ENCODE data around the gene ART3. TPM values are rescaled to one million over a fixed set of nuclear protein-coding genes. Genes with fewer than 3 reads are reported as not detected.

ART3 gene
- total RNA-seq, 2 experiments from 2014 or later, result not detected

Other genes starting within 250 kb of the ART3 start
- under 1 TPM; 0.10 to 0.12 TPM for gene PPEF2, start 172.3 kb upstream of the ART3 start, total RNA-seq
- gene NAAA, start 133.7 kb upstream of the ART3 start, total RNA-seq, result 10 to 100 TPM; 39.6 to 41.1 TPM
- gene SDAD1, start 83.8 kb upstream of the ART3 start, total RNA-seq, result 10 to 100 TPM; 48.2 to 59.6 TPM
- gene CXCL9, start 67.2 kb upstream of the ART3 start, total RNA-seq, result under 1 TPM in 1 of 2 experiments, not detected in 1; 0.15 TPM
- gene CXCL10, start 51.2 kb upstream of the ART3 start, total RNA-seq, result under 1 TPM; 0.27 to 0.40 TPM
- gene CXCL11, start 38.6 kb upstream of the ART3 start, total RNA-seq, result not detected
- gene NUP54, start 73.7 kb downstream of the ART3 start, total RNA-seq, result 10 to 100 TPM; 50.3 to 52.5 TPM
- gene SCARB2, start 139.1 kb downstream of the ART3 start, total RNA-seq, result 10 to 100 TPM; 17.0 to 17.8 TPM
- gene FAM47E, start 177.0 kb downstream of the ART3 start, total RNA-seq, result under 1 TPM in 1 of 2 experiments, not detected in 1; 0.17 TPM
- 1 to 10 TPM in 1 of 2 experiments, under 1 TPM in 1; 0.77 to 1.2 TPM for gene STBD1, start 232.0 kb downstream of the ART3 start, total RNA-seq

Measured in activated CD4-positive, alpha-beta T cell treated with anti-CD3 and anti-CD28 coated beads, Interleukin-2, amount 10 ng/mL, durations not matched to agents 7 days and 5 days (primary cell).